PC-3 (cell line): ENCODE data around the gene TP53I11. TPM values are rescaled to one million over a fixed set of nuclear protein-coding genes. Genes with fewer than 3 reads are reported as not detected.

ENCODE experiments used
- ATAC-seq: fragments of 200-7000 bp; cut with Tn5 transposase; 2 replicates; pipeline ENCODE4 v1.9.1; 2020; ENCODE audit warnings: mild to moderate bottlenecking, moderate library complexity
- BruUV-seq: library from RNA; stranded (reverse); fragments of 400-500 nt; replicated peaks from 2 replicates; lab custom pipeline; 2021; lab: Mats Ljungman, UMichigan
- CTCF ChIA-PET: fragments of 300-600 bp; sonication (Branson Sonifier 250); formaldehyde crosslinking; loops from one replicate; lab custom pipeline; 2022; ENCODE audit warnings: antibody characterized with exemption; lab: Charles Lee
- POLR2A ChIA-PET: fragments of 300-600 bp; sonication (Branson Sonifier 250); formaldehyde crosslinking; loops from one replicate; lab custom pipeline; 2022; ENCODE audit warnings: antibody characterized with exemption; ENCODE audit not compliant: unreplicated experiment; lab: Charles Lee
- DNase-seq: peaks from one replicate; pipeline ENCODE4 v3.0.0-alpha.2; 2015
- H2AFZ ChIP-seq: fragments of 300-600 bp; sonication (generic); 2 replicates; pipeline ENCODE4 v1.6.0; 2016; ENCODE audit warnings: antibody characterized with exemption, low read length
- H3F3A ChIP-seq: fragments of 300-600 bp; sonication (generic); one replicate; pipeline ENCODE4 v1.6.0; 2017; ENCODE audit warnings: antibody characterized with exemption, low read length, control low read depth, mild to moderate bottlenecking; ENCODE audit not compliant: unreplicated experiment
- H3K27ac ChIP-seq: fragments of 300-600 bp; sonication (generic); 2 replicates; pipeline ENCODE4 v1.5.1; 2016; ENCODE audit warnings: mild to moderate bottlenecking, low read length
- H3K27me3 ChIP-seq: fragments of 300-600 bp; sonication (generic); 2 replicates; pipeline ENCODE4 v1.6.1; 2016; ENCODE audit warnings: low read length, mixed read lengths
- H3K36me3 ChIP-seq: fragments of 300-600 bp; sonication (generic); 2 replicates; pipeline ENCODE4 v1.6.1; 2016; ENCODE audit warnings: low read depth, mixed run types, low read length, mixed read lengths
- H3K4me1 ChIP-seq: fragments of 300-600 bp; sonication (generic); 2 replicates; pipeline ENCODE4 v1.5.1; 2016; ENCODE audit warnings: low read length; ENCODE audit not compliant: insufficient read depth
- H3K4me2 ChIP-seq: fragments of 300-600 bp; sonication (generic); 2 replicates; pipeline ENCODE4 v1.6.0; 2016; ENCODE audit warnings: low read length
- H3K4me3 ChIP-seq: fragments of 300-600 bp; sonication (generic); 2 replicates; pipeline ENCODE4 v1.5.1; 2016; ENCODE audit warnings: mild to moderate bottlenecking, low read length, mixed read lengths
- H3K79me2 ChIP-seq: fragments of 300-600 bp; sonication (generic); 2 replicates; pipeline ENCODE4 v1.6.1; 2017; ENCODE audit warnings: low read length, mixed read lengths
- H3K9ac ChIP-seq: fragments of 300-600 bp; sonication (generic); 2 replicates; pipeline ENCODE4 v1.6.0; 2016; ENCODE audit warnings: mild to moderate bottlenecking, low read length
- H3K9me2 ChIP-seq: fragments of 300-600 bp; sonication (generic); replicated peaks from 2 replicates; pipeline ENCODE4 v1.6.1; 2016; ENCODE audit warnings: mixed run types, low read length, mixed read lengths
- H3K9me3 ChIP-seq: fragments of 300-600 bp; sonication (generic); 2 replicates; pipeline ENCODE4 v1.6.1; 2016; ENCODE audit warnings: low read length, mixed read lengths
- H4K20me1 ChIP-seq: fragments of 300-600 bp; sonication (generic); 2 replicates; pipeline ENCODE4 v1.6.1; 2016; ENCODE audit warnings: low read length, mixed read lengths
- CTCF ChIP-seq: fragments of 300-600 bp; sonication (generic); conservative IDR thresholded peaks from 2 replicates; pipeline ENCODE4 v1.5.1; 2017; ENCODE audit warnings: antibody characterized with exemption, low read depth, mild to moderate bottlenecking, low read length
- EZH2 ChIP-seq: fragments of 300-600 bp; sonication (generic); IDR thresholded peaks from one replicate; pipeline ENCODE4 v1.6.1; 2017; ENCODE audit warnings: antibody characterized with exemption, mild to moderate bottlenecking, low read length; ENCODE audit not compliant: unreplicated experiment
- EZH2phosphoT487 ChIP-seq: fragments of 300-600 bp; sonication (generic); IDR thresholded peaks from 2 replicates; pipeline ENCODE4 v1.6.1; 2018; ENCODE audit warnings: mild to moderate bottlenecking, antibody characterized with exemption, low read length, borderline replicate concordance
- intact Hi-C: fragments of 100-400 bp; cut with micrococcal nuclease; formaldehyde crosslinking; loops from 2 replicates; pipeline ENCODE4 v1.9.0; 2023
- total RNA-seq: library from RNA; depleted of rRNA; stranded (reverse); fragments of >200 nt; gene quantifications from 2 replicates; pipeline ENCODE4 v1.2.3, GENCODE V29; 2014

TP53I11 gene
- total RNA-seq, 1 experiment from 2014 or later: 30.8 TPM

- ATAC-seq: no peak
- Histone ChIP-seq H3K9ac (no peak overlapping the region), H3K9me2 (no peaks in the 10 kb centered on the region), H3K36me3 (no peaks in the 10 kb centered on the region), H3F3A (no peaks in the 10 kb centered on the region), H3K9me3 (no peaks in the 10 kb centered on the region), H2AFZ (no peak overlapping the region), H3K79me2 (no peaks in the 10 kb centered on the region), H4K20me1 (no peaks in the 10 kb centered on the region), H3K4me3 (no peak overlapping the region), H3K4me2 (no peak overlapping the region), H3K4me1 (no peaks in the 10 kb centered on the region), H3K27ac (no peak overlapping the region), H3K27me3 (peaks cover 7% of the 10 kb centered on the region)
- no peak for DNase-seq
- POLR2A ChIA-PET: no interaction called here
- CTCF ChIA-PET: no interaction called here
- intact Hi-C loops: loop anchor here (5.0 kb wide), 1 partner anchor 356 kb away; no protein-coding TSS in a partner anchor
- no TSS peak for BruUV-seq
- no peak for TF ChIP-seq EZH2phosphoT487
- TF ChIP-seq CTCF: no peak
- TF ChIP-seq EZH2: no peak
Measured at GRCh38 chr11:44913502-44913901, 37.2 kb downstream of the TP53I11 start.

GRCh38 chr11:44912270-44912987 lies 38.3 kb downstream of the TP53I11 start:
- Histone ChIP-seq H2AFZ (no peak overlapping the region), H3F3A (no peaks in the 10 kb centered on the region), H3K79me2 (no peaks in the 10 kb centered on the region), H3K9me3 (no peaks in the 10 kb centered on the region), H3K4me3 (no peak overlapping the region), H3K36me3 (no peaks in the 10 kb centered on the region), H3K27me3 (peaks cover 8% of the 10 kb centered on the region), H3K9me2 (no peaks in the 10 kb centered on the region), H3K4me2 (no peak overlapping the region), H3K9ac (no peak overlapping the region), H4K20me1 (no peaks in the 10 kb centered on the region), H3K27ac (no peak overlapping the region), H3K4me1 (no peaks in the 10 kb centered on the region)
- no peak for ATAC-seq
- no TSS peak for BruUV-seq
- ChIA-PET POLR2A (no interaction called here), CTCF (interaction anchor here (1.0 to 1.5 kb wide), 3 partner anchors 71 to 295 kb away, joined by 4 to 6 read pairs (median 5); no protein-coding TSS in a partner anchor)
- intact Hi-C loops: loop anchor here (5.0 kb wide), 1 partner anchor 355 kb away; no protein-coding TSS in a partner anchor
- DNase-seq: no peak
- no peak for TF ChIP-seq EZH2phosphoT487
- no peak for TF ChIP-seq CTCF
- TF ChIP-seq EZH2: no peak
